ENCODE results near the gene RDH5.
A peak's percentile ranks its signal among the peaks of the same experiment; 100 is the strongest.

Gene RDH5

DNA sequence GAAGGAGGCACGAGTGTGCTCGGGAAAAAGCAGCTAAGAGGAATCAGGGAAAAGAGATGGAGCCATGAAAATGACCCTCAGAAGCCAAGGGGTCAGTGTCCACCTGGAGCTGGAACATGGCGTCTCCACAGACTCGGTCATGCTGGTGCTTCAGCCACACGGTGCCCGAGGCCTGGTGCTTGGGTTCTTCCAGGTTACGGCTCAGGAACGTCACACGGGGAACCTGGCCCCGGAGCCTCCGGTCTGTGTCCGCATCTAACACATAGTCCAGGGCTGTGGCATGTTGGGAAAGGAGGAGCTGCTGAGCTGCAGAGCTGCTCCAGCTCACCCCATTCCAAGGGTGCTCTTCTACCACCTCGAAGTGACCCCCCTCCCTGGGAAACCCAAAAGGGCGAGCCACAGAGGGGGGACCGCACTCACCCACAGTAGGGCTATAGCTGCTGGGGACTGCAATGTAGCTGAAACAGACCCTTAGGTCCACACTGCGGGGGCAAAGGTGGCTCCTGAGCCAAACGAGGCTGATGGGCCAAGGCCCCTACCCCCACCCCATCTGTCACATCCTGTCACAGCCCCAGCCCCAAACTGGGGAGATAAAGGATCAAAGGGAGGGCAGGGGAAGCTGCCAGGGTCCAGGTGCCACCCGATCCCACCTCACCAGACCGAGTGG lies 23.3 kb upstream of the RDH5 start:
- no peak for DNase-seq

DNA sequence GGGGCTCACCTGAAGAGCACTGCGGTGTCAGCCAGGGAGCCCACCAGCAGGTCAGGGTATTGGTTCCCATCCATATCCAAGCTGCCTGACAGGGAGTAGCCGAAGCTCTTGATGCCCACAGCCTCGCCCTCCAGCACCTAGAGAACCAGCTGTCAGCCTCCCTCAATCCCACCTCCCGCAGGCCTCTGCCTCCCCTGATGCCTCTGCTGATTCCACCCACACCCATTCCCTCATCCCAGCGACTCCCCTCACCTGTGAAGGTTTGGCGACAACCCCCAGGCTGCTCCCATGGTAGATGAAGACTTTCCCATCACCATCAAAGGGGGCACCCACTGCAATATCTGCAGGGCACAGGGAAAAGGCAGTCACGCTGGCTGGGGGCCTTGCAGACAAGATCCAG lies 22.5 kb upstream of the RDH5 start:
- no peak for DNase-seq

DNA sequence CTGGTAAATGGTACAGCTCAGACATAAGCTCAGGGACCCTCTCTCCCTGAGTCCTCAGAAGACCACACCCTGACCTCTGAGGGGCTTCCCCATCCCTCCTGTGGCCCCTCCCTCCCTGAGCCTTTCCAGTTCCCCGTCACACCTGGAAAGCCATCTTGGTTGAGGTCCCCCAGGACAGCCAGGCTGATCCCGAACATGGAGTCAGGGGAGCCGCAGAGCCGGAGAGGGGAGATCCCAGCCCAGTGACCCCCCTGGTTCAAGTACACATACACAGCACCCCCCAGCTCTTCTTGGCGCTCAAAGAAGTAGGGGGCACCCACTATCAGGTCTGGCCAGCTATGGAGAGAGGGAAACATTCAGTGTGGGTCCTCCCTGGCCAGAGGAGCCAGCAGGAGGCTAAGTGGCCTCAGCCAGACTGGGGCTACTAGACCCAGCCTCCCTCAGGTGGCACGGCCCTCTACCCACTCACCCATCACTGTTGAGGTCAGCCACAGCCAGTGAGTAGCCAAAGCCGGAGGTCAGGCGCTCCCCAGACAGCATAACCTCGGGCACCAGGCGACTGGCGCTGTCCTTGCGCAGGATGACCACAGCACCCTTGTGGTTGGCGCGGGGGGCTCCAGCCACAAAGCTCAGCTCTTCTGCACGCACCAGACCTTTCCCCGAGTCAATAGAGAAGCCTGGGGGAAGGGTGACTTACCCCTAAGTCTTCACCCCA lies 21.8 kb upstream of the RDH5 start:
- DNase-seq = no peak

DNA sequence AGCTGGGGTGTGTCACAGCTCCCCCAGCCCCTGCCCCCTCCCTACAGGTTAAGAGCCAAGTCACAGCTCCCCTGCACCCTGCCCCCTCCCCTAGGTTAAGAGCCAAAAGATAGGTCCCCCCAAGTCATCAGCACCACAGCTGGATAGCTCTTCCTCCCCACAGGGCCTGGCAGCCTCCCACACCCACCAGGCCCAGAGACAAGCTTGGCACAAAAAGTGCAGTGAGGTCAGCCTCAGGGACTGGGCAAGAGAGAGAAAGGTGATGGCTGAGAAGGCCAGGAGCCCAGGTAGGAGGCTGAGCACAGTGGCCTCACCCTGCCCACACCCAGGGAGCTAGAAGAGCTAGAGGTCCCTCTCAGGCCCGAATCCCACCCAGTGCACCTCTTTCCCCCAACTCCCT lies 21.2 kb upstream of the RDH5 start:
- DNase-seq = no peak

DNA sequence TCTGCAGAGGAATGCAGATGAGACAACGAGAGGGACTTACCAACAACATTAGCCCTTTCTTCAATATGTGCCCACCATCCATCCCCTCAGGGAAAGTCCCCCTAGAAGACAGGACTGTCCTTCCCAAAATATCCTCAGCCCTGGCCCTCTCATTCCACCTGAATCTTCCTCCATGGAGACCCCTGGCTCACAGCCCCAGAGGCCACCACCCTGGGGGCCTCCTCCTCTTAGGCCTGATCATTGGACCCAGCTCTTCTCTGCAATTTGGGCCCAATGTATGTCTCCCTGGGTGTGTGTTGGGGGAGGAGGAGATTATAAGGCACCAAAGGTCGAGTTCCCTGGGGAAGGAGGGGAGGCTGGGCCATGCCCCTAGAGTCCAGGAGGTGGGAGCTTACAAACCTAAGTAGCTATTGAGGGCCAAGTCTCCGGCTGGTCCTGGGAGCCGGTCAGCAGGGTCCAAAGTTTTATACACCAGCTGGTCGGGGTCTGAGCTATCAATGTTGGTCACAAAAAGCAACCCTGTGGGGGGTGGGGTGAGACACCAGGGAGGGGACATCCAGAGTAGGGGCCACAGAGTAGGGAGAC lies 20.6 kb upstream of the RDH5 start:
- DNase-seq = no peak

DNA sequence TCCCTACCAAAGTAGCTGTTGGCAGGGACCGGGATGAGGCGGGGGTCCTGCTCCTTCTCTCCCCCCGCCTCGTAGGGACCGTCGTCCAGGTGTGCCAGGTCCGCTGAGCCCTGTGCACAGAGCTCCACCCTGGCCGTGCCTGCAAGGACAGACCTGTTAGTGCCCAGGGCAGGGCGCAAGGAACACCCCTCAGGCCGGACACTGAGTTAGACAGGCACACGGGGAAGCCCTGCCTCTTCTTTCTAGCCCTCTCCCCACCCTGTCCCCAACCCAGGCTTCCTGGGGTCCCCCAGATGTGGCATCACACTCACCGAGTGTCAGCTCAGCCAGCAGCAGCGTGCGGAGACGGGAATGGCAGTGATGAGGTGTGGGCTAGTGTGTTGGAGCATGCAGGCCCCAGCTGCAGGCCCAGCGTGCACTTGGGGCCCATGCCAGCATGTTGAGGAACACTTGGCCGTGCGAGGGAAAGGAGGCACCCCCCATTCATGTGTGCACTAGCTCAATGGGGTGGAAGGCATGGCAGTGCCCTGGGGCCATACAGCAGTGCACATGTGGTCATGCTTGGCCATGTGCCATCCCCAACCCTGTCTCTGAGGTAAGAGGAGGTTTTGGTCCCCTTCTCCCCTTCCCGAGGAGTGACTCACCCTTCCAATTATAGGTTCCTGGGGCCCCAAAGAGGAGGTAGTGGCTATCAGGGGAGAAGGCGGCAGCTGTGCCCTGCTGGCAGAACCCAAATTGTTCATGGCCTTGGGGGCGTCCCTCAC lies 19.8 kb upstream of the RDH5 start:
- DNase-seq = no peak

DNA sequence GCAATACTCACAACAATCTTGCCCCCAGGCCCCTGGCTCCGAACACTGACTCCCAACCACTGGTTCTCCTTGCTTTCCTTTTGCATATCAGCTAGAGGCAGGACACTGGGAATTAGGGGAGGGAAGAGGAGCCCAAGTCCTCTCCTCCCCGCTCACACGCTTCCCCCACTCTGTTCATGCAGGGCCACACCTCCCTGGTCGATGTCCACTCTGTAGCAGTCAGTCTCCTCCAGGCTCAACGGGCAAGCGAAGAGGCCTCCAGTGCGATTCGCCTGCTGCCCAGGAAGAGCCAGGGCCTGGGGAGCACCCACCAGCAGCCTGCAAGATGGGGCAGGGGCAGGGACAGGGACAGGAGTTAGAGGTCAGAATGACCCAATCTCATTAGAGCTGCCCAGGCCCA lies 17.3 kb upstream of the RDH5 start:
- DNase-seq = no peak

DNA sequence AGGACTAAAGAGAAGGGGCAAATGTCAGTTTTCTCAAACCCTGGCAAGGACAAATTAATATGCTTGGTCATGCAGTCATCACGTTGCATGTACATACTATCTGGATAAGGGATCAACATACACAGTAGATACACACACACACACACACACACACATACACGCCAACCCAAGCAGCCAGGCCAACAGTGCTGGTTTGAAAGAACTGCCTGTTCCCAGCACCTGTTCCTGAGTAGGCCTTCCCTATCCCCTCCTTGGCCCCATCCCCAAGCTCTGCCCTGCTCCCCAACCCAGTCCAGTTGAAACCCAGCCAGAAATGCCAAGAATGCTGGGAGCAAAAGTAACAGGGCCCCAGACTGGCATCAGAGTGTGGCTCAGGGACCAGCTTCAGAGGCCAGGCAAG lies 16.9 kb upstream of the RDH5 start:
- DNase-seq = no peak

DNA sequence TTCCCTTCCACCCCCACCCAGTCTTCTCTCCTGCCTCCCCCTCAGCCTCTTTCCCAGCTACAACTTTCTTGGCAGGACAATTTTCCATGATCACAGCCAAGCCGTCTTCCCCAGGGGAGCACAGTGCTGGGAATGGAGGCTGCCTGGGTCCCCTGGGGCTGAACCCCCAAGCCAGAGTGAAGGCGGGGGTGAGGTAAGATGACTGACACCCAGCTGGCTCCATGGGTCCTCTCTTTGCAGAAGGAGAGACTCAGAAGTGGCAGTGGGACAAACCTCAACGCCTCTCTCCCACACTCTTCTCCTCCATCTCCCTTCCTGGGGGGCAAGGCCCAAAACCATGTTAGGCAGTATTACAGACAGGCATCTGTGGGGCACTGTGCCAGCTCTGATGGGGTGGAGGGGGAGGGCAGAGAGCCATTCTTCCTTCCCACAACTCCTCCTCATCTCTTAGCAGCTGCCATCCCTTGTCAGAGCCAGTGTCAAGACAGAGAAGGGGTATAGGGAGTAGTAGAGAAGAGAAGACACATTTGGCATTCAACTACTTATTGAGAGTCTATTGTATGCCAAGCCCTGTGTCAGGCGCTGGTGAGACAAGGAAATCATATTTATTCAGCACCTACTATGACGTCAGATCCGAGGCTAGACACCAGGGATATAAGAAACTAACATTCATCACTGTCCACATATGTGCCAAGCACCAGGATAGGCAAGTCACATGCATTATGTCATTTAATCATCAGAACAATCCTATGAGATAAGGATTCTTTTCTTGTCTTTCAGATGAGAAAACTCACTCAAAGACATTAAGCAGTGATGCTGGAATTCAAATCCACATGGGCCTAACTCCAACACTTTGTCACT lies 16.1 kb upstream of the RDH5 start:
- no peak for DNase-seq

DNA sequence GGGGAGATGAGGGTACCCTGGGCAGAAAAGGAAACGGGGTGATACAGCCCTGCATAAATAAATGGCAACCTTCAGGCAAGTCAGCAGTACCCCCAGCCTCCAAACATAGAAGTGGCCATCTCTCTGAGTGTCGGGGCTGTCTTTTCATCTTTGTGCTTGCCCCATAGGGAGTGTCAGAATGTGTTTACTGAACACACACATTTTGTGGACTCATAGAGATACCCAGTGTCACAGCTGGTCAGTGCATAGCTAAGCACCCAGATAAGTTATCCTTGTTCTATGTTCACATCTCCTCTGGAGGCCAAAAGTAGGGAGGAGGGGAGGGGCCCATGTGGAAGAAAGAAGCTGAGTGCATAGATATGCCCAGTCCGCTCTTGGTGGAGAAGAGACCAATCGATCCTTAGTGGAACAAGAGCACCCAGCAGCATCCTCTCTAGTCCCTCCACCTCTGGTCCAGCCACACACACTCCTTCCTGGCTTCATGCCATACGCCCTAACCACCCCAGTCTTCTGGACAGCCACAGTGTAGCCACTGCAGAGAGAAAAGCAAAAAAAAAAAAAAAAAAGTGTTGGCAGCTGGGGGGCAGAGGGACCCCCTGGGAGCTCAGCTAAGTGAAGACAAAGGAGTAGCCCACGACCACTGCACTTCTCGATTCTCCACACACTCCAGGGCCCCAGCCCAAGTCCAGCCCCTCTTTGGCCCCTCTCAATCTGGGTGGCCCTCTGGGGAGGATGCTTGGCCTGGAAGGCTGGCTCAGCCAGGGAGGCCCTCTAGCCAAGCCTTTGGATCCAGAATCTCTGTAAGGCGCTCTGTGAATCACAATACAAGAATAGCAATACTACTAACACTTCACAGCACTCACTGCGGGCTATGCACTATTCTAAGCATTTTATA lies 15.1 kb upstream of the RDH5 start:
- DNase-seq = no peak

DNA sequence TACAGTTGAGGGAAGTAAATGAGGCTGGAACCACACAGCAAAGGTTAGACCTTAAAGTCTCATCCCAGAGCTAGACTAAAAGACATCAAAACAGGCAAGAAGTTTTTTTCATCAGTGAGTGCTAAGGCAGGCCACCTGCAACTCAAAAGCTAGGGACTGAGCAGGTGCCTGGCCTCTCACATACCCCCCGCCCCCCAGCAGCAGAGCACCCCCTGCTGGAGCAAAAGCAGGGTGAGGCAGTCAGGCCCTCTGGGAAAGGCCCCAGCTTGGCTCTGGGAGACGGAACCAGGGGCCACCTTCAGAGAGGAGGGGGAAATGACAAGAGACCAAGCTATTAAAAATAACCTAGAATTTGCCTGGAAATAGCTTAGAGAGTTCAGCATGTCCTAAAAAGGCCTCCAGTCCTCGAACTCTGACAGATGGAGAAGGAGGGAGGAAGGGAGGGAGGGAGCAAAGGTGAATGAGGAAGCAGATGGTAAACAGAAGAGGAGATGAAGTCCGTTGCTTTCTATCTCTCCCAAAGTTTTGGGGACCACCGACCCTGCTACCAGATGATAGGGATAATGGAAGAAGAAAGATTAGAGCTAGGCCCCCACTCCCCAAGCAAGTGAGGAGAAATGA lies 14.3 kb upstream of the RDH5 start:
- DNase-seq = no peak

DNA sequence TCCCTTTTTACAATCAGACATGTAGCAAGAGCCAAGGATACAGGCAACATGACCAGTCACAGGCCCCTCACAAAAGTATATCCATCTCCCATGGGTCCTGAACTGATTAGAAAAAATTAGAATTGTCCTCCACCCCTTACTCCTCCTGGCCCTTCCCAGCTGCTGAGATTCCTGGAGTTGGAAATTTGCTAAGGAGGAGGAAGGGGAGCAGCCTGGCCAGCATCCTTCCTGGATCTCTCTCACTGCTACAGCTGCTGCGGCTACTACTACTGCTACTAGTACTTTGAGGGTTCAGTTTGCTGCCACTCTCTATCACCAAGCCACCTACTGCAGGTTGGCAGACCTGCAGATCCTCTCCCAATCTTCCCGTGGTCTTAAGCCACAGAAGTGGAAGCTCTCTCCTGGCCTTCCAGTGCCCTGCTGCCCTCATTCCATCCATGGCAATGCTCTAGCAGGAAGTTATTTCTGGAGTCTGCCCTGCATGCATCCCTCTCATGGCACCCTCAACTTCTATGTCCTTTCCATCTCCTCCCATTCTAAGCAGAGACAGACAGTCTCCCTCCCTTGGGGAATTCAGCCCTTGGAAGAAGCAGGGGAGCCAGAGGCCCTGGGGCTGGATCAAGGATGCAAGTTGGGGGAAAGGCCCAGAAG lies 13.5 kb upstream of the RDH5 start:
- no peak for DNase-seq

DNA sequence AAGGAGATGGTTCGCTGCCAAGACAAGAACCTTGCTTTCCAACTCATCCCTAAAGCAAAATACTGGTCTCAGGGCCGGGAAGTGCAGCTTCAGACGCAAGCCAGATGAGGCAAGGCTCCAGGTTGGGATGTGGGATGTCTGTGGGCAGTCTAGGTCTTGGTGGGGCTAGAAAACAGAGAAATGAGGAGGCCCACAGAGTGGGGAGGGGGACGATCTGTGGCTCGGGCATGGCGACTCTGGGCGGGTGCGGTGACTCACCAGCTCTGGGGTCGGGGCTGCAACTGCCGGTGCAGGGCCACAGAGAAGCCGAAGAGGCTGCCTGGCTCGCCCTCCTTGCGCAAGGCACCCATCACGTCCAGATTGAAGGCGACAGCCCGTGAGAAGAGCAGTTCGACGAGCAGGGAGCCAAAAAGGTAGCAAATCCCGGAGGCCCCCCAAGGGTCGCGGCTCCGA lies 12.9 kb upstream of the RDH5 start:
- no peak for DNase-seq

DNA sequence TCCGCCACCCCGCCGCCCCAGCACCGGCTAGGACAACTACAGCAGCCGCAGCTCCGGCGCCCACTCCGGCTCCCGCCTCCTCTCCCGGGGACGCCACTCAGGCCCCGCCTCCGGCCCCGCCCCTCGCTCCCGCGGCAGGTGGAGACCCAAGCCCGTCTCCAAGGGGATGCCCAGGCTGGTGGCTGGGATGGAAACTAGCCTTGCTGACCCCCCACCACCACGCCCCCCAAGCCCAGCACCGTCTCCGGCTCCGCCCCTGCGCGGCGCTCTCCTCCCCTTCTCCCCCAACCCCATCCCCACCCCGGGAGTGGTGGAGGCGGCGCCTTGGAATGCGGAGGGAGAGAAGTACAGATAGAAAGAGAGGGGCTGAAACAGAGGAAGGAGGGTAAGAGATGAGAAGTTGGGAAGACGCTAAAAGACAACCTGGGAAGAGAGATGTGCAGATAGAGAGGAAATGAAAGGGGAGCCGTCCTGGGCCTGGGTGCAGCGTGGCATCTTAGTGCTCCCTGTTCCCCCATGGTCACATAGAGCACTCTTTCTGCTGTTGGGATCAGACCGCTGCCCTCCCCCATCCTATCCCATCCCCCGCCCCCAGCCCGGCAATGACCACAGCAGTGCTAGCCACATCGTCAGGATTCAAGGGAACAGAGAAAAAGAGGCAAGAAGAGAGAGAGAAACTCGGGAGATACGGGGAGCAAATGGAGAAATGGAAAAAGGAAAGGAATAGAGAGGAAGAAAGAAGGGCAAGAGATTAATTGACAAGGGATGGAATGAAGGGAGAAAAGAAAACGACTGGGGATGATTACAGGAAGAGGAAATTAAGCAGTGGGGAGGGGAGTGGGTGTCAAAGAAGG lies 12.1 kb upstream of the RDH5 start, which contains the start of gene ITGA7:
Gene ITGA7, minus strand, starts transcription at position 64 of the 854 bp plus-strand sequence. CDS start 222 bp downstream, outside the sequence.
- peak; percentile 54 for DNase-seq

DNA sequence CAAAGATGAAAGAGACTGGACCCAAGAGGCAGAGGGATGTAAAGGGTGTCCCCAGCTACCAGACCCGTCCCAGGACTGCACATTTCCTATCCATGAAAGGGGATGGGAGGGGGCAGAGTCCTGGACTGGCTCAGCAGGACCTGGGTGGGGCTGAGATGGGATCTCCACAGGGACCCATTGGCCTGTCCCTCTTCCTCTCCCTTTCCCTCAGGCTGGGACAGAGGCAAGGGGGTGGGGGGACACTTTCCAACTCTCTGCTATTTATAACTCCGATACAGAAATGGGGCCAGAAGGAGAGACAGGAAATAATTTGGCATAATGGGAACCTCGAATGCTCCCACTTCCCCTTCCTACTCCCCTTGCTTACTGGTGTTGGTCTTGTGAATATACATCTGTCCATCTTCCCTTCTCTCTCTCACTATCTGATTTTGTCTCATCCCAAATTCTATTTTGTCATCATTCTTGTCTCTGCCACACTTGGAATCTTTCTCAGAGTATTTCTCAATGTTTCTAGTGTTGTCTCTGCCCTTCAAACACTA lies 11.4 kb upstream of the RDH5 start:
- no peak for DNase-seq

DNA sequence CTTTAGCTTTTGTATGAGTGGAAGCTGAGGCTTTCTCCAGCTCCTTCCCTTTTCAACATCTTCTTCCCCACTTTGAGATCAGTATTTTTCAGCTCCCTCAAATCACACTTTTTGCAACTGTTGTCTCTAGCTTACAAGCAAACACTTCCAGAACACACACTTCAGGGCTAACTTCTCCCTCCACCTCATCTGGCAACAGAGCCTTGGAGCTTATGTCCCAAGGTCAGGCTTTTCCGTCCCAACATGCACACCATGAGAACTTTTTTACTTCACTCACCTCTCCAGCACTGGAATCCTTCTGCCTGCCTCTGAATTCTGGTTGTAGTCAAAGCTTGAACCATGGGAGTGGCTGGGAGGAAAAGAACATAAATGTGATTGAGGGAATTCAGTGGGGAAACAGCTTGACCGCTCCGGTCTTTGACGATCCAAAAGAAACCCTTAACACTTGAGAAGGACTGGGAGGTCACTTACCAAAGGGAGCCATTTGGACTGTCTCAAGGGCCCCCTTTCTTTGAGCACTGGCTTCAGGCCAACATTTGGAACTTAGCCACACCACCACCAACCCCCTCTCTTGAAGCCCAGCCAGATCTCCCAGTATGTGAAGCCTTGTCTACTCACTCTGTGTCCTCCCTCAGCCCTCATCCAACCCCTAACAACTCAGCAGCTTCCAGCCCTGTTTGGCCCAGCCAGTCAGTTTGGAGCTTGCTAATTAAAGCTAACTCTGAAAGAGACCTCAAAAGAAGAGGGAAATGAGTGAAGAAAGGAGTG lies 8.2 kb upstream of the RDH5 start:
- DNase-seq = no peak

DNA sequence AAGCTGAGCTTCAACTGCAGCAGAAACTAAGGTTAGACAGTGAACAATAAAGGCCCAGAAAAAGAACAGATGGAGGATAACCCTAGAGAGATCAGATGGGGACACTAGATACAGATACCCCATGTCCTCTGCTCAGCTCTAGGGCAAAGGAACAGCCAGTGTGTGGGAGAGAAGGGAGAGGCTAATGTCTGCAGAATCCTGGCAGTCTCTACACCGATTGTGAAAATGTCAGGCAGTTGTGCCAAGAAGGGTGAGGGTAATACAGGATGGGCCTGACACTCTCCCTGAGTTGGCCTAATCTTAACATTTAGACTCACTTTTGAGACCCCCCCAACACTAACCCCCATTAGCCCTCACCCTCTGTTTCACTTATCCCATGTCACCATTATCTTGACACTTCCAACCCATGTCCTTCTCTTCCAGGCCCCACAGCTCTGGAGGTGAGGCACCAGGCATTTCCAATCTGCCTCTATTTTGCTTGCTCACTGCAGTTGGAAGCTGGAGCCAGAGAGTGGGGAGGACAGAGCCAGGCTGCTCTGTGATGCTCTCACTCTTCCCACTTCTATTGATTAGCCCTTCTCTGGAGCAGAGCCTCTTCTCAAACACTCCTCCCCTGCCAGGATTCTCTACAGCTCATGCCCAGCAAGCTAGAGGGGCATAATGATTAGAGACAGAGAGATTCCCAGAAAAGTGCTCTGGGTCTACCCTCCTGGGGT lies 7.3 kb upstream of the RDH5 start:
- no peak for DNase-seq

DNA sequence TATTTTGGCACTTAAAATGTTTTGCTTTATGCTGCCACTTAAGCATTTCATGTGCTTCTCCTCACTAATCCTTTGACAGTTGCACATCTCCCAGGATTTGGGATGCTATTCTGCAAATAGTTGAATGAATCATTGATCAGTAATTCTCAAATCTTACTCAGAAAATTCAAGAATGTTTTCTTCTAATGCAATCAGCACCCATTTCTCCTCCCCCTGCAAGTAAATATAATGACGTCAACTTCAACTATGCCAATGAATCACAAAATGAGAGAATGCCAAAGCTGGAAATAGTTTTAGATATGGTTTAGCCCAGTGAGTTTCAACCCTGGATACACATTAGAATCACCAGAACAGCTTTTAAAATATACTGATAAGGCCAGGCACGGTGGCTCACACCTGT lies 6.5 kb upstream of the RDH5 start:
- DNase-seq = no peak
